PC-3 (cell line): ENCODE results near the gene SMIM13. TPM values are rescaled to one million over a fixed set of nuclear protein-coding genes. Genes with fewer than 3 reads are reported as not detected.

Experiments used
- ATAC-seq: fragments of 200-7000 bp; cut with Tn5 transposase; 2 replicates; pipeline ENCODE4 v1.9.1; 2020; ENCODE audit warnings: mild to moderate bottlenecking, moderate library complexity
- BruUV-seq: library from RNA; stranded (reverse); fragments of 400-500 nt; replicated peaks from 2 replicates; lab custom pipeline; 2021; lab: Mats Ljungman, UMichigan
- CTCF ChIA-PET: fragments of 300-600 bp; sonication (Branson Sonifier 250); formaldehyde crosslinking; loops from one replicate; lab custom pipeline; 2022; ENCODE audit warnings: antibody characterized with exemption; lab: Charles Lee
- POLR2A ChIA-PET: fragments of 300-600 bp; sonication (Branson Sonifier 250); formaldehyde crosslinking; loops from one replicate; lab custom pipeline; 2022; ENCODE audit warnings: antibody characterized with exemption; ENCODE audit not compliant: unreplicated experiment; lab: Charles Lee
- DNase-seq: peaks from one replicate; pipeline ENCODE4 v3.0.0-alpha.2; 2015
- H2AFZ ChIP-seq: fragments of 300-600 bp; sonication (generic); 2 replicates; pipeline ENCODE4 v1.6.0; 2016; ENCODE audit warnings: antibody characterized with exemption, low read length
- H3F3A ChIP-seq: fragments of 300-600 bp; sonication (generic); one replicate; pipeline ENCODE4 v1.6.0; 2017; ENCODE audit warnings: antibody characterized with exemption, low read length, control low read depth, mild to moderate bottlenecking; ENCODE audit not compliant: unreplicated experiment
- H3K27ac ChIP-seq: fragments of 300-600 bp; sonication (generic); 2 replicates; pipeline ENCODE4 v1.5.1; 2016; ENCODE audit warnings: mild to moderate bottlenecking, low read length
- H3K27me3 ChIP-seq: fragments of 300-600 bp; sonication (generic); 2 replicates; pipeline ENCODE4 v1.6.1; 2016; ENCODE audit warnings: low read length, mixed read lengths
- H3K36me3 ChIP-seq: fragments of 300-600 bp; sonication (generic); 2 replicates; pipeline ENCODE4 v1.6.1; 2016; ENCODE audit warnings: low read depth, mixed run types, low read length, mixed read lengths
- H3K4me1 ChIP-seq: fragments of 300-600 bp; sonication (generic); 2 replicates; pipeline ENCODE4 v1.5.1; 2016; ENCODE audit warnings: low read length; ENCODE audit not compliant: insufficient read depth
- H3K4me2 ChIP-seq: fragments of 300-600 bp; sonication (generic); 2 replicates; pipeline ENCODE4 v1.6.0; 2016; ENCODE audit warnings: low read length
- H3K4me3 ChIP-seq: fragments of 300-600 bp; sonication (generic); 2 replicates; pipeline ENCODE4 v1.5.1; 2016; ENCODE audit warnings: mild to moderate bottlenecking, low read length, mixed read lengths
- H3K79me2 ChIP-seq: fragments of 300-600 bp; sonication (generic); 2 replicates; pipeline ENCODE4 v1.6.1; 2017; ENCODE audit warnings: low read length, mixed read lengths
- H3K9ac ChIP-seq: fragments of 300-600 bp; sonication (generic); 2 replicates; pipeline ENCODE4 v1.6.0; 2016; ENCODE audit warnings: mild to moderate bottlenecking, low read length
- H3K9me2 ChIP-seq: fragments of 300-600 bp; sonication (generic); replicated peaks from 2 replicates; pipeline ENCODE4 v1.6.1; 2016; ENCODE audit warnings: mixed run types, low read length, mixed read lengths
- H3K9me3 ChIP-seq: fragments of 300-600 bp; sonication (generic); 2 replicates; pipeline ENCODE4 v1.6.1; 2016; ENCODE audit warnings: low read length, mixed read lengths
- H4K20me1 ChIP-seq: fragments of 300-600 bp; sonication (generic); 2 replicates; pipeline ENCODE4 v1.6.1; 2016; ENCODE audit warnings: low read length, mixed read lengths
- EZH2 ChIP-seq: fragments of 300-600 bp; sonication (generic); IDR thresholded peaks from one replicate; pipeline ENCODE4 v1.6.1; 2017; ENCODE audit warnings: antibody characterized with exemption, mild to moderate bottlenecking, low read length; ENCODE audit not compliant: unreplicated experiment
- EZH2phosphoT487 ChIP-seq: fragments of 300-600 bp; sonication (generic); IDR thresholded peaks from 2 replicates; pipeline ENCODE4 v1.6.1; 2018; ENCODE audit warnings: mild to moderate bottlenecking, antibody characterized with exemption, low read length, borderline replicate concordance
- intact Hi-C: fragments of 100-400 bp; cut with micrococcal nuclease; formaldehyde crosslinking; loops from 2 replicates; pipeline ENCODE4 v1.9.0; 2023
- total RNA-seq: library from RNA; depleted of rRNA; stranded (reverse); fragments of >200 nt; gene quantifications from 2 replicates; pipeline ENCODE4 v1.2.3, GENCODE V29; 2014; rRNA removed
- TF ChIP-seq, protein P1 (sequence below): fragments of 300-600 bp; sonication (generic); conservative IDR thresholded peaks from 2 replicates; pipeline ENCODE4 v1.5.1; 2017; ENCODE audit warnings: antibody characterized with exemption, low read depth, mild to moderate bottlenecking, low read length

SMIM13 gene
- total RNA-seq, 1 experiment from 2014 or later = 9.0 TPM

DNA sequence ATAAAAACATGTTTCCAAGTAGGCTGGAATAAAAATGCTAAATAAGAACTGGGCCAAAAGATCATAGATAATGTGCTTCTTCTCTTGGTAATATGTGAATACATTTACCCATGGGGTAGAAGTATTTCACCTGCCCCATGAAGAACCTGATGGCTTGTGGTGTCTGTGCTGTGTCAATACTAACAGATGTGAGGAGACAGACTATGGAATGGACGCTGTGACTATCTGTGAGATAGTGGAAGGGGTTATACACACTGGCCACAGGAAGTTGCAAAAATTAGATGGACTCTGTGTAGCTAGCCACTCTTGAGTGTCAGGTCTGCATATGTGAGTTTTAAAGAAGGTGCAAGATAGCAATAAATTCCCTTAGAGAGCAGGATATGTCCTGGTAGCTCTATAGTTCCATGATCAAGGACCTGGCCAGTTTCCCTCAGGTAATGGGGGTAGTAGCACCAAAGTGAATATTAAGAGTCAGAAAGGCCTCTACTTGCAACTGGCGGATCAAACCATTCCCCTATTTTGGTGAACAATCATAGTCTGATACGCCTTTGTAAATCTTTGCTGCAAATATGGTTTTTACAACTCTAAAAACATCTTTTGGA, 90.2 kb downstream of the SMIM13 start:
- TF ChIP-seq, protein P1, sequence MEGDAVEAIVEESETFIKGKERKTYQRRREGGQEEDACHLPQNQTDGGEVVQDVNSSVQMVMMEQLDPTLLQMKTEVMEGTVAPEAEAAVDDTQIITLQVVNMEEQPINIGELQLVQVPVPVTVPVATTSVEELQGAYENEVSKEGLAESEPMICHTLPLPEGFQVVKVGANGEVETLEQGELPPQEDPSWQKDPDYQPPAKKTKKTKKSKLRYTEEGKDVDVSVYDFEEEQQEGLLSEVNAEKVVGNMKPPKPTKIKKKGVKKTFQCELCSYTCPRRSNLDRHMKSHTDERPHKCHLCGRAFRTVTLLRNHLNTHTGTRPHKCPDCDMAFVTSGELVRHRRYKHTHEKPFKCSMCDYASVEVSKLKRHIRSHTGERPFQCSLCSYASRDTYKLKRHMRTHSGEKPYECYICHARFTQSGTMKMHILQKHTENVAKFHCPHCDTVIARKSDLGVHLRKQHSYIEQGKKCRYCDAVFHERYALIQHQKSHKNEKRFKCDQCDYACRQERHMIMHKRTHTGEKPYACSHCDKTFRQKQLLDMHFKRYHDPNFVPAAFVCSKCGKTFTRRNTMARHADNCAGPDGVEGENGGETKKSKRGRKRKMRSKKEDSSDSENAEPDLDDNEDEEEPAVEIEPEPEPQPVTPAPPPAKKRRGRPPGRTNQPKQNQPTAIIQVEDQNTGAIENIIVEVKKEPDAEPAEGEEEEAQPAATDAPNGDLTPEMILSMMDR = no peak
- no peak for TF ChIP-seq EZH2phosphoT487
- no peak for TF ChIP-seq EZH2
- DNase-seq (no peak), ATAC-seq (no peak)
- H3F3A ChIP-seq = no peaks in the 10 kb centered on the region
- peaks cover 17% of the 10 kb centered on the region for H3K4me1 ChIP-seq
- intact Hi-C loops = no loop called here
- no peak overlapping the region for H3K4me2 ChIP-seq
- no peaks in the 10 kb centered on the region for H3K9me2 ChIP-seq
- H3K36me3 ChIP-seq = peaks cover 20% of the 10 kb centered on the region; the same call in 1 of the 2 replicates
- no peak overlapping the region for H3K27ac ChIP-seq
- H3K27me3 ChIP-seq = no peaks in the 10 kb centered on the region
- no peak overlapping the region for H3K4me3 ChIP-seq
- no peaks in the 10 kb centered on the region for H3K79me2 ChIP-seq
- no TSS peak for BruUV-seq
- ChIA-PET CTCF (no interaction called here), POLR2A (no interaction called here)
- H4K20me1 ChIP-seq = no peaks in the 10 kb centered on the region
- no peaks in the 10 kb centered on the region for H3K9me3 ChIP-seq
- no peak overlapping the region for H2AFZ ChIP-seq
- H3K9ac ChIP-seq = no peak overlapping the region

DNA sequence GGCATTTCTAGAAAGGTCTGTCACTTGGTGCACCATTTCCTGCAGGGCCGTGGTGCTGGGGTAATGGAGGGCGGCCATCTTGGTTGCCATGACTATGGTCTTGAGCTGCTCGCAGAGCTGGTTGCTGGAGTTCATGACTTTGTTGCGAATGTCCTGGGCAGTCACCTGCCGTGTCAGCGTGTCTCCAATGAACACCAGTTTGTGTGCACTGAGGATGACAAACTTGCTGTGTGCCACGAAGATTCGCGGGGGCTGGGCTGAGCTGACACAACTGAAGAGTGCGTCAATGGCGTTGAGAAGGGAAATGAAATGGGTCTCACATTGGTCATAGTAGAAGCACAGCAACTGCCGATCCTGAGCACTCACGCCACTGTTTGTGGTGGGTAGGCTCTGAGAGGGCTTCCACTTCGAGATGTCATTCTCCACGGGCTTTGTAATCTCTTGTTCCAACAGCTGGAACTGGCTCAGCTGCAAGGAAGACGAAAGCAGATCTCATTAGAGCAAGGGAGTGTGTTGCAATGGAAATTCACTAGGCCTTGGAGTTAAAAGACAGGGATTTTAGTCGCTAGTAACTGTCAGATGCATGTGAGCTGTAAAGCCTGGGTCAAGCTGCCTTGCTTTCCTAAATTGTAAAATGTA, 91.7 kb downstream of the SMIM13 start:
- Histone ChIP-seq H3K4me1 (peaks cover 17% of the 10 kb centered on the region), H4K20me1 (no peaks in the 10 kb centered on the region), H3K9ac (no peak overlapping the region), H3K79me2 (no peaks in the 10 kb centered on the region), H3F3A (no peaks in the 10 kb centered on the region), H3K9me2 (no peaks in the 10 kb centered on the region), H3K27ac (no peak overlapping the region), H3K27me3 (no peaks in the 10 kb centered on the region), H3K4me3 (no peak overlapping the region), H3K9me3 (no peaks in the 10 kb centered on the region), H3K4me2 (no peak overlapping the region), H2AFZ (no peak overlapping the region), H3K36me3 (peaks cover 33% of the 10 kb centered on the region)
- ATAC-seq (no peak), DNase-seq (no peak)
- CTCF ChIA-PET = no interaction called here
- POLR2A ChIA-PET = no interaction called here
- BruUV-seq = no TSS peak
- intact Hi-C loops = no loop called here
- TF ChIP-seq EZH2 (no peak), EZH2phosphoT487 (no peak)
- TF ChIP-seq, protein P1 = no peak

DNA sequence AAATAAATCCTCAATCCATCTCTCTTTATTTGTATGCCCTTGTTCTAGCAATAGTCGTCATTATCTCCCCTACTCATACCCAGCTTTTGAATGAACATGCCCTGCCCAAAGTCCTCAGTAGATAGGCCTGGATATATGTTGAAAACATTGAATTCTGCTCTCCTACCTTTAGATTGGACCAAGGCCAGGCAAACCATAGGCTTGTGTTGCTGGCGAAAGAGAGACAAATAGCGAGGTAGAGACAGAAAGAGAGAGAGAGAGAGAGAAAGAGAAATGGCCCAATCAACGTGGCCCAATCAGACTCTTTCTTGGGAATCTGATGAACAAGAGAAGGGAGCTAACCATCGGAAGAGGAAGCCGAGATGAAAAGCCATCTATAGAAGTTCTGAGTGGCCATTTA, 93.7 kb downstream of the SMIM13 start:
- ATAC-seq (no peak), DNase-seq (no peak)
- H2AFZ ChIP-seq = no peak overlapping the region

More for the DNA sequence above, 93.7 kb downstream of the SMIM13 start:
- Histone ChIP-seq H3K9me3 (no peaks in the 10 kb centered on the region), H3K9me2 (no peaks in the 10 kb centered on the region), H3F3A (no peaks in the 10 kb centered on the region), H3K27me3 (no peaks in the 10 kb centered on the region), H3K9ac (peak overlapping the region; percentile 18; the same call in 1 of the 2 replicates), H3K36me3 (peaks cover 40% of the 10 kb centered on the region), H3K4me3 (no peak overlapping the region), H4K20me1 (no peaks in the 10 kb centered on the region), H3K4me2 (no peak overlapping the region), H3K4me1 (peaks cover 17% of the 10 kb centered on the region), H3K27ac (peak overlapping the region; percentile 61), H3K79me2 (no peaks in the 10 kb centered on the region)
- POLR2A ChIA-PET = no interaction called here
- BruUV-seq = no TSS peak
- intact Hi-C loops = no loop called here
- CTCF ChIA-PET = no interaction called here
- TF ChIP-seq EZH2phosphoT487 = no peak
- TF ChIP-seq EZH2 = no peak

Other genes with a start within 250 kb of the SMIM13 start
- gene GCM2, start 211.8 kb upstream of the SMIM13 start, total RNA-seq = not detected in 2 replicates
- gene SYCP2L, start 206.8 kb upstream of the SMIM13 start, total RNA-seq = 0.07 and 2.4 TPM in 2 replicates
- 0.91 and 1.8 TPM in 2 replicates for gene ELOVL2, start 49.5 kb upstream of the SMIM13 start, total RNA-seq
- gene ERVFRD-1, start 17.9 kb downstream of the SMIM13 start, total RNA-seq = not detected in 2 replicates
- 12.1 and 13.9 TPM in 2 replicates for gene NEDD9, start 138.8 kb downstream of the SMIM13 start, total RNA-seq